Measurements from ENCODE around the gene EFNA5.

GRCh38 chr5:107538331-107538730 lies 132.4 kb downstream of the EFNA5 start:
- TF ChIP-seq YY1 (IDR thresholded peaks at IDR 0.05; ENCODE audit: insufficient read depth, insufficient read length) (no peak), SUZ12 (IDR thresholded peaks at IDR 0.05; ENCODE audit: extremely low read depth, insufficient read depth, insufficient read length) (no peak), ZNF274 (IDR thresholded peaks at IDR 0.05; ENCODE audit: low read depth, low read length) (no peak)

Data from NT2/D1 (cell line).